Sciatic nerve (tissue), 1 donor: ENCODE results near the gene MPIG6B. TPM values are rescaled to one million over a fixed set of nuclear protein-coding genes. Genes with fewer than 3 reads are reported as not detected.

ENCODE experiments used
- microRNA-seq: library from miRNA; unstranded; fragments of <30 nt; microRNA quantifications from one replicate; pipeline ENCODE4 v1.2.0, GENCODE V29; 2020
- total RNA-seq: library from RNA; stranded (reverse); fragmentation: NEBNext Ultra II Directional; extraction: Animal tissue kit (Norgen Biotek cat#: 25700); gene quantifications from one replicate; pipeline ENCODE4 v1.2.1, GENCODE V29; 2021
- donor health status: DM: no; HTN: no; CAD: no.

Gene MPIG6B
- total RNA-seq, 1 donor from 2014 or later = 0.62 TPM

Small RNAs within 50 kb of the gene (microRNA-seq; reads per million reads assigned to microRNA genes)
- 2.5 reads per million for gene MIR4646

Other genes with a start within 250 kb of the MPIG6B start
- 2.9 TPM for gene MICB, start 225.2 kb upstream of the MPIG6B start, total RNA-seq
- gene MCCD1, start 194.4 kb upstream of the MPIG6B start, total RNA-seq = not detected
- 258 TPM for gene DDX39B, start 181.4 kb upstream of the MPIG6B start, total RNA-seq
- 4.8 TPM for gene ATP6V1G2, start 176.8 kb upstream of the MPIG6B start, total RNA-seq
- gene NFKBIL1, start 175.8 kb upstream of the MPIG6B start, total RNA-seq = 23.0 TPM
- 0.27 TPM for gene LTA, start 151.1 kb upstream of the MPIG6B start, total RNA-seq
- gene TNF, start 147.8 kb upstream of the MPIG6B start, total RNA-seq = 0.40 TPM
- 4.0 TPM for gene LTB, start 140.9 kb upstream of the MPIG6B start, total RNA-seq
- gene LST1, start 137.1 kb upstream of the MPIG6B start, total RNA-seq = 17.7 TPM
- 1.1 TPM for gene NCR3, start 130.4 kb upstream of the MPIG6B start, total RNA-seq
- gene AIF1, start 108.1 kb upstream of the MPIG6B start, total RNA-seq = 50.6 TPM
- gene PRRC2A, start 102.7 kb upstream of the MPIG6B start, total RNA-seq = 166 TPM
- gene BAG6, start 70.7 kb upstream of the MPIG6B start, total RNA-seq = 201 TPM
- 0.53 TPM for gene APOM, start 67.5 kb upstream of the MPIG6B start, total RNA-seq
- 14.5 TPM for gene C6orf47, start 62.6 kb upstream of the MPIG6B start, total RNA-seq
- gene GPANK1, start 58.4 kb upstream of the MPIG6B start, total RNA-seq = 16.7 TPM
- 116 TPM for gene CSNK2B, start 57.3 kb upstream of the MPIG6B start, total RNA-seq
- 20.4 TPM for gene LY6G5B, start 53.4 kb upstream of the MPIG6B start, total RNA-seq
- 2.1 TPM for gene LY6G5C, start 42.3 kb upstream of the MPIG6B start, total RNA-seq
- 46.0 TPM for gene ABHD16A, start 20.0 kb upstream of the MPIG6B start, total RNA-seq
- gene LY6G6F, start 16.5 kb upstream of the MPIG6B start, total RNA-seq = not detected
- not detected for gene LY6G6D, start 8.0 kb upstream of the MPIG6B start, total RNA-seq
- gene LY6G6C, start 1.6 kb upstream of the MPIG6B start, total RNA-seq = 0.71 TPM
- 124 TPM for gene DDAH2, start 5.9 kb downstream of the MPIG6B start, total RNA-seq
- 239 TPM for gene CLIC1, start 13.2 kb downstream of the MPIG6B start, total RNA-seq
- 21.2 TPM for gene MSH5, start 16.6 kb downstream of the MPIG6B start, total RNA-seq
- gene SAPCD1, start 39.3 kb downstream of the MPIG6B start, total RNA-seq = 4.9 TPM
- gene VWA7, start 54.0 kb downstream of the MPIG6B start, total RNA-seq = 0.94 TPM
- gene VARS1, start 72.4 kb downstream of the MPIG6B start, total RNA-seq = 42.3 TPM
- gene LSM2, start 83.6 kb downstream of the MPIG6B start, total RNA-seq = 30.1 TPM
- gene HSPA1L, start 91.9 kb downstream of the MPIG6B start, total RNA-seq = 2.8 TPM
- gene HSPA1A, start 92.2 kb downstream of the MPIG6B start, total RNA-seq = 195 TPM
- gene HSPA1B, start 104.4 kb downstream of the MPIG6B start, total RNA-seq = 181 TPM
- 22.1 TPM for gene NEU1, start 139.4 kb downstream of the MPIG6B start, total RNA-seq
- 2.1 TPM for gene SLC44A4, start 155.6 kb downstream of the MPIG6B start, total RNA-seq
- gene EHMT2, start 174.3 kb downstream of the MPIG6B start, total RNA-seq = 49.4 TPM
- gene ZBTB12, start 178.7 kb downstream of the MPIG6B start, total RNA-seq = 8.4 TPM
- 25.0 TPM for gene C2, start 204.3 kb downstream of the MPIG6B start, total RNA-seq
- 72.6 TPM for gene CFB, start 222.7 kb downstream of the MPIG6B start, total RNA-seq
- 55.1 TPM for gene NELFE, start 235.6 kb downstream of the MPIG6B start, total RNA-seq
- 60.0 TPM for gene SKIC2, start 235.8 kb downstream of the MPIG6B start, total RNA-seq
- 23.0 TPM for gene DXO, start 248.8 kb downstream of the MPIG6B start, total RNA-seq